GM19395 (cell line): ENCODE data around the gene CFAP100.
A peak's percentile ranks its signal among the peaks of the same experiment; 100 is the strongest.

Experiments
- ATAC-seq: cut with Tn5 transposase; IDR thresholded peaks from one replicate; pipeline ENCODE4 v1.9.1; 2021; ENCODE audit warnings: mild to moderate bottlenecking, moderate library complexity; ENCODE audit not compliant: unreplicated experiment

CFAP100 gene

GRCh38 chr3:126475413-126476114 is 80.9 kb downstream of the CFAP100 start, which contains the start of gene ZXDC:
ZXDC (minus strand) TSS chr3:126475891; CDS start chr3:126475865, 26 bp downstream.
- ATAC-seq: peak; percentile 70

DNA sequence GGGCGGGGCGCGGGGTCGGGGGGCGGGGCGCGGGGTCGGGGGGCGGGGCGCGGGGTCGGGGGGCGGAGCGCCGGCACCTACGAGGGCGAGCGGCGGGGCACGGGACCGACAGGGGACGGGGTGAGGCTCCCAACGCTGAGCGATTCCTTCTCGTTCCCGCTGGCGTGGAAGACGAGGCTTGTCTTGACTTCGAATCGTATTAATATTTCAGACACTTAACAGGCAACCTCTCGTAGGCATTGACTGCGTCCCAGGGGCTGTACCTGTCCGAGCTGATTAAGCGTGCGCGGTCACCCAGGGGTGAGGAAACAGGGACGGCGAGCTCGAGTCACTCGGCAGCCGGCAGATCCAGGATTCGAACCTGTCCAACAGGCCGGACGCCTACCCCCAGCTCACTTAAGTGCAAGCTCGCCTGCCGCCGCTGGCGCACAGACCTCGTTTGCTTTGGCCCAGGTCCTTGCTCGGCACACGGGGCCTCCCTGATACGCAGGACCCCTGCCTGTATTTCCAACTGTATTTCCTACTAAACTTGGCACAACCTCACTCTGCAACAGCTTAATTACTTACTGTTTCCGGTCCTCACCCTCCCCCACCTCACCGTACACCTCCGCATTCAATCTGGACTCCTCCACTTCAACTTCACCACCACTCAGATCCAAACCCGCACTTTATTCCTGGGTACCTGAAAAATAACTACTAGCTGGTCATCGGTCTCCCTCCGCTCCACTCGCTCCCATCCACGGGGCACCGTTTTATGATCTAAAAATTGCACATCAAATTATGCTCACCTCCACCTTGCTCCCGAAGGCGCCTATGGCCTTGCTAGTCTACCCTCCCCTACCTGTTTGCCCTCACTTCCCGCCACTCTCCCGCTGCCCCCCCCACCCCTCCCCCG is 81.7 kb downstream of the CFAP100 start:
- ATAC-seq: peak; percentile 36

GRCh38 chr3:126477061-126477380 is 82.3 kb downstream of the CFAP100 start:
- ATAC-seq: no peak

GRCh38 chr3:126478581-126479310 is 84.0 kb downstream of the CFAP100 start:
- ATAC-seq: no peak

DNA sequence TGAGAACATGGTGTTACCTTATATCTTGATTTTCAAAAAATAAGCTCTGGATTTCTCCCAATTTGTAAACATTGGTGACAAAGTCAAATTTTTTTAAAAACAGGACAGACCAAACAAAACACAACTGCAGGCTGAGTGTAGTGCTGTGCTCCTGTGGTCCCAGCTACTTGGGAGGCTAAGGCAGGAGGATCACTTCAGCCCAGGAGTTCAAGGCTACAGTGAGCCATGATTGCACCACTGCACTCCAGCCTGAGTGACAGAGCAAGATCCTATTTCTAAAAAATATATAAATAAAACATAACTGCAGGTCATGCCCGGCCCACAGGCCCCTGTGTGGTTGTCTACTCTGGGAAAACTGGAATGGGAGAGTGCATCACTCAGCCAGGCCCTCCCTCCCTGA is 84.9 kb downstream of the CFAP100 start:
- no peak for ATAC-seq

GRCh38 chr3:126480206-126480605 is 85.5 kb downstream of the CFAP100 start:
- ATAC-seq: no peak

GRCh38 chr3:126480861-126481260 is 86.2 kb downstream of the CFAP100 start:
- ATAC-seq: no peak

DNA sequence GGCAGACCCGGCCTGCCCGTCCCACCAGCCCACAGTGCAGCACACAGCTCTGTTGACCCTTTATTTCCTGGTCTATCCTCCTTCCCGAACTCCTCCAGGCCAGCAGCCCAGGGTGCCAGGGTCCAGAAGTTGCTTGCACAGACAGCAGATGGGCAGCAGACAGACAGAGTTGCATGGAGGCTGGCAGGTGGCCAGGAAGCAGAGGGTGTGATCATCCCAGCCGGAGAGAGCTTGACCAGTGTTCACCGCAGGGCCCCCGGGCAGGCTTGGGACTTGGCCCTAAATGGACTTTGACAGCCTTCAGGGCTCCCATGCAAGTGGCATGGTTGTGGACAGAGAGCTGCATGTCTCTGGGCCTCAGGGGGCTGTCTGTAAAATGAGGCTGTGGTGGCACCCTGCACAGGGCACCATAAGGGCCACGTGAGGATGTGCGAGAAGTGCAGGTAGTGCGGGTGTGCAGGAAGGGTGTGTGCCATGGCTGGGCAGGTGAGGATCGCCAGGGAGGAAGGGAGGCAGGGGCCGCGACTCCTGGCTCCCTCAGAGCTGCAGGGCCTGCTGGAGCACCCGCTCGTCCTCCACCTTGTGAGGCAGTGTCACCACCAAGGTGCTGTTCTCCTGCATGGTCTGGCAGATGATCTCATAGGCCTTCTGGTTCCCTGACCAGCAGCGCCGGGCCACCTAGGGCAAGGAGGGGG is 87.2 kb downstream of the CFAP100 start:
- no peak for ATAC-seq

DNA sequence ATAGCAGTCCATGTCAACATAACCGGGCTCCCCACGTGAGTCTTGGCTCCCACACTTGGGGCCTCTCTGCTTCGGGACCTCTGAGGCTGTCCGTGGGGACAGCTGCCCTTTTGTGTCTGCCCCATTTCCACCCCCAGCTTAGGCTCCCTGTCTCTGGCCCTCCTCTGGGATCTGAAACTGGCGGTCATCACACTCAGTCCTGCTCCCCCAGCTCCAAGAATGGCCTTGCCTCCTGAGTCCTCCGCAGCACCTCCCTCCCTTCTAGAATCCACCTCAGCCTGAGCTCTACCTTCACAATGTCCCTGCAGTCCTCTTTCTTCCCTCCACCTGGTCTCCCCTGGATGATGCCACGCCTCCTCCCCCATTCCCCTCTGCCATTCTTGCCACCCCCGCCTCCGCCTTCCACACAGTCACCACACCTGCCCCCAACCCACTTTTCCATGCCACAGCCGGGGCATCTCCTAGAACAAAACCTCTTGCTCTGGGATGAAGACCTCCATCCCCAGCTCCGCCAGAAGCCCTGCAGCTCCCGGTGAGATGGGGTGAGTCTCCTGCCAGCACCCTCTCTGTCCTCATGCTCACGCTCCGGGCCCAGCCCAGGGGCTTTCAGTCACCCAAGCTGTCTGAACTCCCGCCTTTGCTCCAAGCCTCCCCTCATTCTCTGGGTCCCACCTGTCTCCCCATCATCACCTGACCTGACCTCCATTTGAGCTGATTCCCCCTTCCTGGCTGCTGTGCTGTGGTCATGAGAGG is 88.0 kb downstream of the CFAP100 start:
- no peak for ATAC-seq

- ATAC-seq: no peak
Observed at GRCh38 chr3:126483321-126483761, 88.6 kb downstream of the CFAP100 start.

DNA sequence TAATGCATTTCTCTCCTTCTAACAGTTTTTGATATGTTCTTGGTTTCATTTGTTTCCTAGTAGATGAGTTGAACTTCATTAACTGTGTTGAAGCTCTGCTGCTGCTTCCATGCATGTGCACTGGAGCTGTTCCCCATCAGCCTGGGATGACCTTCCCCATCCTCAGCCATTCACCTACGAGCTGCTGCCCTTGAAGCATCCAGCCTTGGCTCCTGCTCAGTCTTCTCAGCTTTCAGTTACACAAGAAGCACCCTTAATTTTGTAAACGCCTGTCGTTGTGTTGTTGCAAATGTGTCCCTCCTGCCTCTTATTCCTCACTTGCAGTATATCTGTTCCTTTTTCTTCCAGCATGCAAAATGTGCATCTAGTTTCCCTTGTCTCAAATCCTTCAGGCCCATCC is 89.4 kb downstream of the CFAP100 start:
- ATAC-seq: no peak

DNA sequence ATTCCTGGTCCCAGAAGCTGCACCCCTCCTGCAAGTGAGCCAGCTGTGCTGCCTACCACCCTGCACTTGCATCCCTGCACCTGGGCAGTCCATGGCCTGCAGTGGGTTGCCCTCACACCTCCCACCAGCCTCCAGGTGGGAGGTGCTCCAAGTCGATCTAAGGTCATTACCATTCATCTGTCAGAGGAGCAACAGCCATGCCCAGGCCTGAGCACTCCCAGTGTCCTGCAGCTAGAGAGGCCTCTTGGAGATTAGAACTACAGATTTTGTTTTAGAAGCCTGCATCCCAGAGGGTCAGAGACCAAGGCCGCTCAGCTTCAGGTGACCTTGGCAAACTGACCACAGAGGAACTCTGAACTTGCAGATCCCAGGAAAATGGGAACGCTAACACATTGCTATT is 90.0 kb downstream of the CFAP100 start:
- ATAC-seq: no peak

- ATAC-seq: no peak
Observed at GRCh38 chr3:126485176-126485897, 90.6 kb downstream of the CFAP100 start.

- no peak for ATAC-seq
Observed at GRCh38 chr3:126485956-126486355, 91.2 kb downstream of the CFAP100 start.
